Measurements from ENCODE around the gene COG8. TPM values are rescaled to one million over a fixed set of nuclear protein-coding genes. Genes with fewer than 3 reads are reported as not detected.
"Not testable (repeated sequence)": the region's sequence is repeated elsewhere in the genome, so short reads cannot be mapped to it uniquely, and the experiment has no call there.

Gene COG8
- polyA plus RNA-seq, 3 donors: 11.9 to 24.1 (median 21.6) TPM

- Histone ChIP-seq H3K9ac (ENCODE audit: insufficient read depth, low read length, poor library complexity, severe bottlenecking) (no peak overlapping the region), H3K9me3 (replicated peaks in 1 of 2; ENCODE audit: control insufficient read depth in 1 of 2, insufficient read depth in 1 of 2, low read length in 2 of 2) (no peaks in the 10 kb centered on the region), H3K79me2 (ENCODE audit: insufficient read depth, low read length) (no peaks in the 10 kb centered on the region), H4K20me1 (ENCODE audit: insufficient read depth, low read length) (no peaks in the 10 kb centered on the region), H3K4me2 (replicated peaks; ENCODE audit: extremely low read depth, low read length, poor library complexity, severe bottlenecking) (no peak overlapping the region), H3K4me3 (replicated peaks in 1 of 3; ENCODE audit: low read depth in 2 of 3, low read length in 3 of 3) (no peak overlapping the region), H3K36me3 (replicated peaks in 1 of 2; ENCODE audit: control insufficient read depth in 1 of 2, insufficient read depth in 2 of 2, low read length in 2 of 2) (no peaks in the 10 kb centered on the region), H3K4me1 (ENCODE audit: control insufficient read depth in 1 of 2, insufficient read depth in 2 of 2, low read length in 2 of 2) (peaks cover 28 to 32% of the 10 kb centered on the region in 2 donors), H2AFZ (ENCODE audit: insufficient read depth, low read depth, low read length, poor library complexity, severe bottlenecking) (no peak overlapping the region), H3K27ac (ENCODE audit: low read depth in 1 of 2, low read length in 2 of 2) (no peak overlapping the region), H3K27me3 (ENCODE audit: control insufficient read depth in 2 of 2, insufficient read depth in 2 of 2, low read length in 2 of 2) (no peaks in the 10 kb centered on the region)
- intact Hi-C loops (cut with micrococcal nuclease): no loop called here
- Mint-ChIP-seq H3K36me3 (peaks cover 10 to 12% of the 10 kb centered on the region in 2 donors), H3K27ac (no peak overlapping the region), H3K27me3 (ENCODE audit: low read depth in 3 of 3) (peaks cover 1 to 8% (median 7%) of the 10 kb centered on the region in 3 donors), H3K4me1 (peaks cover 31% of the 10 kb centered on the region), H3K4me3 (no peak overlapping the region), H3K9me3 (peaks cover 0 to 3% (median 0%) of the 10 kb centered on the region in 7 donors)
- no peak for DNase-seq
- TF ChIP-seq CTCF (IDR thresholded peaks at IDR 0.05): no peak
- WGBS (ENCODE audit: insufficient coverage): 100% methylated on average over 1 of the region's 1 CpG
These were observed 38.2 kb downstream of the COG8 start for GRCh38 chr16:69301187-69301586.

- no peak overlapping the region for H3K4me3 ChIP-seq (replicated peaks in 1 of 3; ENCODE audit: low read depth in 2 of 3, low read length in 3 of 3)
- H3K4me1 ChIP-seq (ENCODE audit: control insufficient read depth in 1 of 2, insufficient read depth in 2 of 2, low read length in 2 of 2): peaks cover 28 to 32% of the 10 kb centered on the region in 2 donors
- TF ChIP-seq CTCF (IDR thresholded peaks at IDR 0.05): no peak
- no peak overlapping the region for H2AFZ ChIP-seq (ENCODE audit: insufficient read depth, low read depth, low read length, poor library complexity, severe bottlenecking)
- H3K9ac ChIP-seq (ENCODE audit: insufficient read depth, low read length, poor library complexity, severe bottlenecking): no peak overlapping the region
- H3K4me3 Mint-ChIP-seq: no peak overlapping the region
- peaks cover 31% of the 10 kb centered on the region for H3K4me1 Mint-ChIP-seq
- no peaks in the 10 kb centered on the region for H3K79me2 ChIP-seq (ENCODE audit: insufficient read depth, low read length)
- no CpG with 5 or more reads among the region's 4 CpGs for WGBS (ENCODE audit: insufficient coverage)
- no peak overlapping the region for H3K4me2 ChIP-seq (replicated peaks; ENCODE audit: extremely low read depth, low read length, poor library complexity, severe bottlenecking)
- H3K36me3 Mint-ChIP-seq: peaks cover 10 to 12% of the 10 kb centered on the region in 2 donors
- no peaks in the 10 kb centered on the region for H3K27me3 ChIP-seq (ENCODE audit: control insufficient read depth in 2 of 2, insufficient read depth in 2 of 2, low read length in 2 of 2)
- H3K9me3 ChIP-seq (replicated peaks in 1 of 2; ENCODE audit: control insufficient read depth in 1 of 2, insufficient read depth in 1 of 2, low read length in 2 of 2): no peaks in the 10 kb centered on the region
- peak overlapping the region; percentile 39 to 54 for H3K27ac ChIP-seq (ENCODE audit: low read depth in 1 of 2, low read length in 2 of 2)
- H3K9me3 Mint-ChIP-seq: peaks cover 0 to 3% (median 0%) of the 10 kb centered on the region in 7 donors
- intact Hi-C loops (cut with micrococcal nuclease): no loop called here
- H3K36me3 ChIP-seq (replicated peaks in 1 of 2; ENCODE audit: control insufficient read depth in 1 of 2, insufficient read depth in 2 of 2, low read length in 2 of 2): no peaks in the 10 kb centered on the region
- peak overlapping the region in 6 of 7 donors; percentile 60 to 89 (median 74) for H3K27ac Mint-ChIP-seq
- H3K27me3 Mint-ChIP-seq (ENCODE audit: low read depth in 3 of 3): peaks cover 0 to 10% (median 2%) of the 10 kb centered on the region in 3 donors
- no peak for DNase-seq
- no peaks in the 10 kb centered on the region for H4K20me1 ChIP-seq (ENCODE audit: insufficient read depth, low read length)
These were observed 41.1 kb downstream of the COG8 start for GRCh38 chr16:69298261-69298660.

GRCh38 chr16:69296771-69297170 is 42.6 kb downstream of the COG8 start:
- not testable (repeated sequence) for H3K4me2 ChIP-seq (replicated peaks; ENCODE audit: extremely low read depth, low read length, poor library complexity, severe bottlenecking)
- 92% methylated on average over 2 of the region's 7 CpGs for WGBS (ENCODE audit: insufficient coverage)
- peak overlapping the region in 1 of 7 donors; percentile 25 for H3K27ac Mint-ChIP-seq

More at GRCh38 chr16:69296771-69297170, 42.6 kb downstream of the COG8 start:
- H4K20me1 ChIP-seq (ENCODE audit: insufficient read depth, low read length); H2AFZ ChIP-seq (ENCODE audit: insufficient read depth, low read depth, low read length, poor library complexity, severe bottlenecking); H3K9me3 Mint-ChIP-seq; H3K27me3 Mint-ChIP-seq (ENCODE audit: low read depth in 3 of 3); intact Hi-C loops (cut with micrococcal nuclease); H3K27me3 ChIP-seq (ENCODE audit: control insufficient read depth in 2 of 2, insufficient read depth in 2 of 2, low read length in 2 of 2); H3K4me3 ChIP-seq (replicated peaks in 1 of 3; ENCODE audit: low read depth in 2 of 3, low read length in 3 of 3); H3K4me3 Mint-ChIP-seq; H3K9me3 ChIP-seq (replicated peaks in 1 of 2; ENCODE audit: control insufficient read depth in 1 of 2, insufficient read depth in 1 of 2, low read length in 2 of 2); H3K79me2 ChIP-seq (ENCODE audit: insufficient read depth, low read length); H3K27ac ChIP-seq (ENCODE audit: low read depth in 1 of 2, low read length in 2 of 2); H3K36me3 ChIP-seq (replicated peaks in 1 of 2; ENCODE audit: control insufficient read depth in 1 of 2, insufficient read depth in 2 of 2, low read length in 2 of 2); DNase-seq; H3K9ac ChIP-seq (ENCODE audit: insufficient read depth, low read length, poor library complexity, severe bottlenecking): not testable (repeated sequence)
- peaks cover 31% of the 10 kb centered on the region for H3K4me1 Mint-ChIP-seq
- H3K36me3 Mint-ChIP-seq: peaks cover 8 to 12% of the 10 kb centered on the region in 2 donors
- H3K4me1 ChIP-seq (ENCODE audit: control insufficient read depth in 1 of 2, insufficient read depth in 2 of 2, low read length in 2 of 2): peaks cover 28 to 32% of the 10 kb centered on the region in 2 donors
